SU-DHL-6 (cell line): ENCODE results near the gene SLC6A3.

Experiments
- H2AFZ ChIP-seq: fragments of 200-600 bp; sonication (generic); 2 replicates; pipeline ENCODE4 v1.6.1; 2014; ENCODE audit warnings: low read depth, mild to moderate bottlenecking, moderate library complexity, mixed read lengths, antibody characterized with exemption, low read length; ENCODE audit not compliant: severe bottlenecking
- H3F3A ChIP-seq: fragments of 200-600 bp; shearing (Covaris generic); 2 replicates; pipeline ENCODE4 v1.6.0; 2016; ENCODE audit warnings: antibody characterized with exemption, mild to moderate bottlenecking; ENCODE audit not compliant: insufficient read depth
- H3K27ac ChIP-seq: fragments of 200-600 bp; sonication (generic); 2 replicates; pipeline ENCODE4 v1.5.1; 2016; ENCODE audit warnings: low read depth, mild to moderate bottlenecking, low read length, moderate library complexity, mixed read lengths
- H3K27me3 ChIP-seq: fragments of 200-600 bp; sonication (generic), shearing (Covaris generic); 2 replicates; pipeline ENCODE4 v1.6.0; 2014; ENCODE audit warnings: mild to moderate bottlenecking, low read length
- H3K36me3 ChIP-seq: fragments of 200-600 bp; sonication (generic); 2 replicates; pipeline ENCODE4 v1.6.1; 2014; ENCODE audit warnings: mild to moderate bottlenecking, low read length, mixed read lengths
- H3K4me2 ChIP-seq: fragments of 300-600, 200-600 bp; shearing (Covaris generic), sonication (generic); 2 replicates; pipeline ENCODE4 v1.6.0; 2014; ENCODE audit warnings: low read length, low read depth, mild to moderate bottlenecking; ENCODE audit not compliant: poor library complexity, severe bottlenecking
- H3K4me3 ChIP-seq: fragments of 200-600 bp; sonication (generic); 2 replicates; pipeline ENCODE4 v1.5.1; 2014; ENCODE audit warnings: antibody characterized with exemption, low read length, mild to moderate bottlenecking, mixed read lengths; ENCODE audit not compliant: insufficient read depth, poor library complexity, severe bottlenecking
- H3K79me2 ChIP-seq: fragments of 200-600 bp; sonication (generic); 2 replicates; pipeline ENCODE4 v1.6.1; 2014; ENCODE audit warnings: mild to moderate bottlenecking, low read length, moderate library complexity; ENCODE audit not compliant: insufficient read depth
- H3K9ac ChIP-seq: fragments of 200-600 bp; sonication (generic); 2 replicates; pipeline ENCODE4 v1.7.0; 2014; ENCODE audit warnings: mild to moderate bottlenecking, low read length
- H3K9me2 ChIP-seq: fragments of 200-600 bp; sonication (generic); replicated peaks from 2 replicates; pipeline ENCODE4 v1.6.1; 2014; ENCODE audit warnings: low read length; ENCODE audit not compliant: insufficient read depth
- H3K9me3 ChIP-seq: fragments of 200-600 bp; sonication (generic); 2 replicates; pipeline ENCODE4 v1.6.1; 2014; ENCODE audit warnings: low read length, mixed read lengths; ENCODE audit not compliant: insufficient read depth
- H4K20me1 ChIP-seq: fragments of 200-600 bp; sonication (generic); 2 replicates; pipeline ENCODE4 v1.6.1; 2014; ENCODE audit warnings: low read depth, mild to moderate bottlenecking, antibody characterized with exemption, low read length, moderate library complexity, mixed read lengths
- EZH2phosphoT487 ChIP-seq: fragments of 200-600 bp; sonication (generic), shearing (Covaris generic); conservative IDR thresholded peaks from 2 replicates; pipeline ENCODE4 v1.6.1; 2018; ENCODE audit warnings: mild to moderate bottlenecking, antibody characterized with exemption, low read length, moderate library complexity, mixed read lengths
- TF ChIP-seq, protein P1 (sequence below): fragments of 200-600 bp; sonication (generic); IDR thresholded peaks from one replicate; pipeline ENCODE4 v1.5.1; 2017; ENCODE audit warnings: antibody characterized with exemption, mild to moderate bottlenecking, low read length, moderate library complexity; ENCODE audit not compliant: insufficient read depth, poor library complexity, severe bottlenecking

SLC6A3 gene

GRCh38 chr5:1346627-1347440 lies 98.4 kb downstream of the SLC6A3 start:
- Histone ChIP-seq H3K4me3 (no peak overlapping the region), H3K27ac (no peak overlapping the region), H2AFZ (no peak overlapping the region), H3K9ac (no peak overlapping the region), H3K4me2 (no peak overlapping the region), H3K9me3 (no peaks in the 10 kb centered on the region), H3F3A (peaks cover 22% of the 10 kb centered on the region), H3K36me3 (no peaks in the 10 kb centered on the region), H4K20me1 (no peaks in the 10 kb centered on the region), H3K9me2 (no peaks in the 10 kb centered on the region), H3K79me2 (peaks cover 23% of the 10 kb centered on the region), H3K27me3 (no peaks in the 10 kb centered on the region)
- TF ChIP-seq EZH2phosphoT487, result no peak
- TF ChIP-seq, protein P1, sequence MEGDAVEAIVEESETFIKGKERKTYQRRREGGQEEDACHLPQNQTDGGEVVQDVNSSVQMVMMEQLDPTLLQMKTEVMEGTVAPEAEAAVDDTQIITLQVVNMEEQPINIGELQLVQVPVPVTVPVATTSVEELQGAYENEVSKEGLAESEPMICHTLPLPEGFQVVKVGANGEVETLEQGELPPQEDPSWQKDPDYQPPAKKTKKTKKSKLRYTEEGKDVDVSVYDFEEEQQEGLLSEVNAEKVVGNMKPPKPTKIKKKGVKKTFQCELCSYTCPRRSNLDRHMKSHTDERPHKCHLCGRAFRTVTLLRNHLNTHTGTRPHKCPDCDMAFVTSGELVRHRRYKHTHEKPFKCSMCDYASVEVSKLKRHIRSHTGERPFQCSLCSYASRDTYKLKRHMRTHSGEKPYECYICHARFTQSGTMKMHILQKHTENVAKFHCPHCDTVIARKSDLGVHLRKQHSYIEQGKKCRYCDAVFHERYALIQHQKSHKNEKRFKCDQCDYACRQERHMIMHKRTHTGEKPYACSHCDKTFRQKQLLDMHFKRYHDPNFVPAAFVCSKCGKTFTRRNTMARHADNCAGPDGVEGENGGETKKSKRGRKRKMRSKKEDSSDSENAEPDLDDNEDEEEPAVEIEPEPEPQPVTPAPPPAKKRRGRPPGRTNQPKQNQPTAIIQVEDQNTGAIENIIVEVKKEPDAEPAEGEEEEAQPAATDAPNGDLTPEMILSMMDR, result no peak

GRCh38 chr5:1345876-1346626 lies 99.2 kb downstream of the SLC6A3 start:
- Histone ChIP-seq H2AFZ (no peak overlapping the region), H3K27ac (no peak overlapping the region)

DNA sequence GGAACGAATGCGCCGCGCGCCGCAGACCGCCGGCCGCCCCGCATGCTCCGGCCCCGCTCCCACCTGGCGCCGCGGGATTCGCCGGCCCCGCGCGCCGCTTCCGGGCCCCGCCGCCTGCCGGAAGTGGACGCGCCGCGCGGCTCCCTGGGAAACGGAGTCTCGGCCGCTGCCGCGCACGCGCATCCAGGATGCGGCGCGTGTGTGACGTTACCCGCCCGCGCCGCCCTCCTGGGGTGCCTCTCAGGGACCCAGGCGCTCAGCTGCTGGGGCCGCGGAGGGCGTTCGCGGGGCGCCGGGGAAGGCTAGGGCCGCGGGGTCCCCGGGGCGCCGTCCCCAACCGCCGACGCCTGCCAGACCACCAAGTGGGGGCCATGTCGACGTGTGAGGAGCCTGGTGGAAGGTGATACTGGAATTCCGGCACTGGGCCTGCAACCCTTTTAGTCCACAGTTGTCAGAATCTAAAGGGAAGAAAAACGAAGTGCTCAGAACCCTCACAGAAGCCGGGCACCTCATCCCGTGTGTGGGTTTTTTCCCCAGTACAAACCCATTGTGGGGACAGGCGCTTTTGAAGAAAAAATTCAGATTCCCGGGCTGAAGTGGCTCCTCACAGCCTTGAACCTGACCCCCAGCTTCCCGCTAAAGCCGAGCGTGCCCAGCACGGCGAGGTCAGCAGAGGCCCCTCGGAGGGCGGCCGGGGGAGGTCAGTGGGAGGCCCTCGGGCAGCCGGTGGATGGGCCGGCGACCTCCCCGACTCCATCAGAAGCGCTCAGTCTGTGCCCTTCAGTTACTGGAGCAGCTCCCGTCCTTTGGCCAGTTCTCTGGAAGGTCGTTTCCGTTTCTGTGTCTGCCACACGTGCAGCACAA lies 100.0 kb downstream of the SLC6A3 start, which contains the start of gene CLPTM1L:
Gene CLPTM1L, minus strand, starts transcription at position 125 of the 864 bp plus-strand sequence. CDS start 258 bp downstream, outside the sequence.
- H3K79me2 ChIP-seq, result peaks cover 36% of the 10 kb centered on the region
- peak within 1 kb of the TSS; percentile 34 for H2AFZ ChIP-seq
- H3K36me3 ChIP-seq, result peaks cover 6% of the 10 kb centered on the region; the same call in 1 of the 2 replicates
- H3K4me3 ChIP-seq, result peak within 1 kb of the TSS; percentile 84
- H3K9me3 ChIP-seq, result no peaks in the 10 kb centered on the region
- peak within 1 kb of the TSS; percentile 90 for H3K27ac ChIP-seq
- H3K9me2 ChIP-seq, result no peaks in the 10 kb centered on the region
- peak within 1 kb of the TSS; percentile 75 for H3K9ac ChIP-seq
- no peaks in the 10 kb centered on the region for H3K27me3 ChIP-seq
- H3K4me2 ChIP-seq, result peak within 1 kb of the TSS; percentile 89
- H4K20me1 ChIP-seq, result no peaks in the 10 kb centered on the region
- H3F3A ChIP-seq, result peaks cover 28% of the 10 kb centered on the region
- TF ChIP-seq, protein P1, result no peak
- TF ChIP-seq EZH2phosphoT487, result no peak

More at GRCh38 chr5:1345876-1346626, 99.2 kb downstream of the SLC6A3 start:
- Histone ChIP-seq H3K9me2 (no peaks in the 10 kb centered on the region), H4K20me1 (no peaks in the 10 kb centered on the region), H3K36me3 (peaks cover 5% of the 10 kb centered on the region; the same call in 1 of the 2 replicates), H3F3A (peaks cover 28% of the 10 kb centered on the region), H3K9me3 (no peaks in the 10 kb centered on the region), H3K27me3 (no peaks in the 10 kb centered on the region), H3K4me3 (peak overlapping the region; percentile 84), H3K79me2 (peaks cover 29% of the 10 kb centered on the region), H3K9ac (peak overlapping the region; percentile 73), H3K4me2 (peak overlapping the region; percentile 62)
- no peak for TF ChIP-seq EZH2phosphoT487
- TF ChIP-seq, protein P1, result no peak
